OCI-M2 (cell line): ENCODE measurements around the gene KRT33B.
"Not testable (repeated sequence)": the region's sequence is repeated elsewhere in the genome, so short reads cannot be mapped to it uniquely, and the experiment has no call there.

Source experiments
- DNase-seq: peaks from one replicate; lab custom pipeline; 2025; ENCODE audit not compliant: unreplicated experiment; lab: John Stamatoyannopoulos, UW

Gene KRT33B

DNA sequence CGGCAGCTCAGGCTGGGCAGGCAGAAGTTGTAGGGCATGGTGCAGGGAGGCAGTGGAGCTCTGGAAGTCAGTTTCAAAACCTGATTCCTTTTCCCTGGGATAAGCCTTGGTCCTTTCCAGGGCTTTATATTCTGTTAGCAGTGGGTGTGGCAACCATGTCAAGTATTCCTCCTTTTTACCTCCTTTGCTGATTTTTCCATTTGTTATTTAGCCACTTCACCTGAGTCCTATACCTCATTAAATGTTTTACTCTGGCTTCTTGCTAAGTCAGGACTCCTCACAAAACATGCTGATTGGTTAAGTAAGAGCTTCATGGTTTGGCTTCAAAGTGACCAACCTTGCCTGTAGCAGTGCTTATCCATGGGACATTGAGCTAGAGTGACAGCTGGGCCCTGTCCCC, at the start of gene KRT33B:
TSS of gene KRT33B (minus strand) at position 101 of the 400 bp plus-strand sequence. CDS start at position 38, 63 bp downstream.
- DNase-seq, result no peak

DNA sequence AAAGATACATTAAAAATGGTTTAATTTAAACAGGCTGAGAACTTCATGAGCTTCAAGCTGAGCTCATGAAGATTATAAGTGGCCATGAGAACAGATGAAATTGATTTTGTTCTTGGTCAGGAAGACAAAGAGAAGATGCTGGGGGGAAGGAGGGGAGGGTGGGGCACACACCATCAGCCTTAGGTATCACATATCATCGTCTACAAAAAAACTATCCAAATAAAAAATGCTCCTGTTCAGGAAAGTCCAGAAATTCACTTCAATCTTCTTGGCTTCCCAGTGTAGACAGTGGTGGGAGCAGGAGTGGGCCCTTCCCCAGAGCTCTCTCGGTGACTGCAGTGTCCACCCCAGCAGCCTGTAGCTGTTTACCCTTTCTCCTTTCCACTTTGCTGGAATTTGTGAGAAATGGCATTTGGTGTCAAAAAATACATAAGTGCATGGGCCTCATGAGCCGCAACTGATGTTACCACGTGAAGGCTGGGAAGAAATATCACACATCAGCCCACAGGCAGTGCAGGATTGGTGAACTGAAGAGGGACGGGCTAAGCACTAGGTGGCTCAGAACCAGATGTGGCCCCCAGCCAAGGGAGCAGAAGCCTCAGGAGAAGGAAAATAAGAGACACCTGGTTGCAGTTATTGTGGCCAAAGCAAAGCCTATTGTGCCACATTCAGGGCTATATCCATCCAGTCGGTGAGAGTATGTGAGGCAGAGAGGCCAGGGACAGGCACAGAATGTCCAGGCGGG, 48.7 kb upstream of the KRT33B start:
- no peak for DNase-seq

DNA sequence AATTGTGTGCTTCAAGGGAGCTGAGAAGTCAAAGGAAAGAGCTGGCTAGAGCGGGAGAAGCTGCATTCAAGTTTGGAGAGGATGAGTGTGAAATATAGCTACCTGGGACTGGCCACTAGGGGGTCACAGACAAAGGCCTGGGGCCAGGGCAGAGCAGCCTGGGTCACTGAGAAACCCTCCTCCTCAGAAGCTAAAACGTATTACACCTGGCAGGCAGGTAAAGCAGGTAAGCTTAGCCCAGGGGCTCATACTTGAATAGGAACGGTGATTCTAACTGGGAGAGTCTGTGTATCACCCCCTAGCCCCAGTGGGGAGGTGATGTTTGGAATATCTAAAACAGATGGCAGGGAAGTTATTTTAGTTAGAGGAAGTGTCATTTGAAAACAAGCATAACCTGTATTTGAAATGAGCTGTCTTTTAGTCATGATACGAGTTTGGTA, 48.0 kb upstream of the KRT33B start:
- DNase-seq, result no peak

DNA sequence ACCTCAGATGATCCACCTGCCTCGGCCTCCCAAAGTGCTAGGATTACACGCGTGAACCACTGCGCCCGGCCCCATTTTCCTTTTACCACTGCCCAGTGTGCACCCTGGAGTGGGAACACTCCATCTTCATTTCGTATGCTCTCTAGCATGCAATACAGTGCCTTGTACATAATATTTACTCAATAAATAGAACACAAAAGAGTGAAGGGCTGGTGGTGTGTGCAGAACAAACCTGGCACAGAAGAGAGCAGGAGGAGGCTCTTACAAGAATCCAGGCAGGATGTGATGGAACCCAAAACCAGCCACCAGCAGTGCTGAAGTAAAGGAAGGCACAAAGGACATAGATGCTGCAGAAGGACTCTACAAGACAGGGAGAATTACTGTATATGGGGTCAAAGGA, 47.5 kb upstream of the KRT33B start:
- DNase-seq, result no peak

DNA sequence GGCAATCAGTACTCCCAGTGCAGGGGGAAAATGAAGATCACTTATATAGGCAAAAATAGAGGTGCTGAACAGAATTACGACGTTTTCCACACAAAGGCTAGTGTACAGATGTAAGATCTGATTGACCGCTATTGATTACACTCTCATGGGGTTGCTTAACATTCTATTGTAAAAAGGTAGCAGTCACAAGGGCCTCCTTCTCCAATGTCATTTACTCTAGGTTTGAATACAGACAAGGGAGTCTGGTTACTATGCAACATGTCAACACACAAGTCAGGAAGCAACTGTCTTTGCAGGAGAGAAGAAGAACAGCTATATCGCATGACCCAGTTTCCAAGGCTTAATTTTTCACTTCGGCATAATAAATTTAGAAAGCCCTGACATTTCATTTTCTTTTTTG, 46.9 kb upstream of the KRT33B start:
- DNase-seq, result no peak

DNA sequence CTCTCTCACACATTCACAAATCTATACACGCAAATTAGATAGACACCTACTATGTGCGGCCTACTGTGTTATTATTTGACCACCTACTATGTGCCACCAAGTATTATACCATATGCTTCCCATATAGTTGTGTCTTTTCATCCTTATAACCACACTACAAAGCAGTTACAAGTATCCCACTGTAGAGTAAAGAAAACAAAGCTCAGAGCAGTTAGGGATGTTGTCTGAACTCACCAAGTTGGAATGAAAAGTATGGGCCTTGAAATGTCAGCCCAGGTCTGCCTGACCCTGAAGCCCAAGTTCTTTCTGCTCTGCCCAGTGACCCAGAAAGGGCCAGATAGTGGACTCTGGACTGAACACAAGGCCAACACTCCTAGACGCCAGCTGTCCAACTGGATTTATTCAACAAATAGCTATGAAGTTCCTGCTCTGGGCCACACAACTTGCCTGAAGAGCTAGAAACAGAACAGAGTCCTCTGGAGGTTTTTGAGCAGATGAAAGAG, 46.3 kb upstream of the KRT33B start:
- no peak for DNase-seq

DNA sequence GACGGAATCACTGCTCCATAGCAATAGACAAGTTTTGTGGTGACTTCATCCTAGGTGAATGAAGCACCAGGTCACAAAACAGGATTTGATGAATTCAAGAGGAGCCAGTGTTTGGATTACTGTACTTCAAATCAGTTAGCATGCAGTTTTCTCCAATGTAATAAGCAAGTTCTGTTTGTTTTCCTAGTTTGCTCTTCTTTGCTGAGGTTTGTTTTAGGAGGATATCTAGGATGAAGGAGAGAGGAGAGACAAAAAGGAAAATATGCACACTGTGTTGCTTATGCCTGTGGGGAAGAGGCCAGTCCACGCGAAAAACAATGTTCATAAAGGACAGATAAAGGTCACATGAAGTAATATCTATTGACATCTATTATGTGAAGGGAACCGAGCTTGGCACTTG, 45.8 kb upstream of the KRT33B start:
- no peak for DNase-seq

DNA sequence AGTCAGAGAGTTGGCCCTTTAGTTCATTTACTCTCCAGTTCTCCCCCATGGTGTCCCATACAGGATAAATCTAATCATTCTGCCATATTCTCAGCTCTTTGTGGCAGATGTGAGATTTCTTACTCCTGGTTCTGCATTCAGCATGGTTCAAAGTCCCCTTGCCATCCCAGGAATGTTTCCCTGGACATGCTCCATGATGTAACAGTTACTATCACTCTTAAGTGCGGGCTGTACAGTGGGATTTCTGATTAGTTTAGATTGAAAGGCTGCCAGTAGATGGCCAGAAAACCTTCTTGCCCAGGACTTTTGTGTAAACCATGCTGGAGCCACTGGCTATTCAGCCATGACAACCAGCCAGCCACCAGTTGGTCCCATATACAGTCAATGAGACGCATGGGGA, 44.4 kb upstream of the KRT33B start:
- no peak for DNase-seq

DNA sequence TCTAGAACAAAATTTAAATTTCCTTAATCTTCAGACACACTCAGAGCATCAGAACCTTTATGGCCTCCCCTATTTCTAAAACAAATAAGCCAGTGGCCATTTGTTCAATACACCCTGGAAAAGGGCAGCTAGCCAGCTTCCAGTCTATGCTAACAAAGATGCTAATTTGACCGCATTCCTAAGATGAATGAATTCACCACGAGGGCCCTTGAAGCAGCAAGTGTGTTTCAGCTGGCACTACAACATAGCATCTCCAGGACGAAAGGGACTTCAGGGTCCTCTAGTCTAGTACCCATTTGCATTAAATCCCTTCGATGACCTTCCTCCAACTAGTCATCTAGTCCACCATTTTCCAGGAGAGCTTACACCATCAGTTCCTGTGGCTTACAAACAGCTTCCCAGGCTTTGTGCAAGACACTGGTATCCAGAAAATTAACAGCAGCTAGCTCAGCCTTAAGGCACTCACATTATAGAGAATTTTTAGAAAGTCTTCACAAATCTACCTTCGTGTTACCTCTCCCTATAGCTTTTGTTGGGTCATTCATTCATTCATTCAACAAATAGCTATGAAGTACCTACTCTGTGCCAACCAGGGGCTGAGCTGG, 43.8 kb upstream of the KRT33B start:
- DNase-seq, result no peak

DNA sequence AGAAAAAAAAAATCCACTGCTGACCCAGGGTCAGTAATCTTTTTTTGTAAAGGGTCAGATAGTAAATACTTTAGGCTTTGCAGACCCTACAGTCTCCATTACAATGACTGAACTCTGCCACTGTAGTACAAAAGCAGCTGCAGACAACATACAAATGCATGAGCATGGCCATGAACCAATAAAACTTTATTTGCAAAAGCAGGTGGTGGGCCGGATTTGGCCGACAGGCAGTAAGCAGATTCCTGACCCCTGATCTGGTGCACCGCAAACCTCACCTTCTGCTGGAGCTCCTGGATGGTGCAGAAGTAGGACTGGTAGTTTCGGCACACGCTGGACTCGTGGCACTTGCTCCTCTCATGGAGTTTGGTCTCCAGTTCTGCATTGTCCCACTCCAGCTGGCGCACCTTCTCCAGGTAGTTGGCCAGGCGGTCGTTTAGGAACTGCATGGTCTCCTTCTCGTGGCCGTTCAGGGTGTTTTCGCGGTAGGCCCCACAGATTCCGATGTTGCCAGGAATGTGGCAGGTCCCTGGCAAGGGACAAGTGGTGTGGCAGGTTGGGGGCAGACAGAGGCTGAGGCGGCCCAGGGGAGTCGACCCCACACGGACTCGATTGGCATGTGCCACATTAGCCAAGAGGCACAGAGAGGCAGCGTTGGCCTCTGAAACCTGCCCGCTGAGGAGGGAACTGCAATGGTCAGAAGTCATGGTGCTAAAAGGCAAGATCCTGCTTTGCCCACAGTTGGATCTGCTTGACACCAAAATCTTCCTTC, 41.6 kb upstream of the KRT33B start:
- DNase-seq, result no peak

DNA sequence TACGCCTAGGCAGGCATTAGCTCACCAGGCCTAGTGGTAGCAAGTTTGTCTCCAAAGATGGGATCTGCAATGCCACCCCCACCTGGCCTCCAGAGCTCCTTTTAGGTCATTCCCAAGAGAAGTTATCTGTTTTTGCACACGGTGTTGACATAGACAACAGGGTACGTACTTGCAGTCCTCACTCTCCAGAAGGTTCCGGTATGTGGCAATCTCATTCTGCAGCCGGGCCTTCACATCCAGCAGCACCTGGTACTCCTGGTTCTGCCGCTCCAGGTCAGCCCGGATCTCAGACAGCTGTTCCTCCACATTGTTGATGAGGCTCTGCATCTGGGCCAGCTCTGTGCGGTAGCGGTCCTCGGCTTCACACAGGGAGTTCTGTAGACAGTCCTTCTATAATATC, 37.6 kb upstream of the KRT33B start:
- DNase-seq, result no peak

DNA sequence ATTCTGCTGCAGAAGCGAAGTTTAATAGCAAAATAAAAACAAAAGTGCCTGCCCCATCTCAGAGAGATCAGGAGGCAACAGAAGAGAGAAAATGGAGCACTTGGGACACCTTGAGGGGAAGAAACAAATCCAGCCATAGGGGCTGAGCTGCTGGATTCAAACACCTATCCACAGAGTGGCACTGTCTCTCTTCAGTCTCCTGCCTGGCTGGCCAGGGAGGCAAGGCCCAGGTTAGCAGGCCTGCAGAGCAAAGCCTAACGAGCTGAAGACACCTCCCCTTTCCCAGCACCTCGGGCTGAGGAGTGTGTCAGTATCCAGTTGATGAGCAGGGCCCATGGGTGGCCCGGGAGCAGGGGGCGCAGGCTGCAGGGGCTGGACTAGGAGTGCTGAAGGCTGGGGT, 36.6 kb upstream of the KRT33B start:
- DNase-seq, result no peak

DNA sequence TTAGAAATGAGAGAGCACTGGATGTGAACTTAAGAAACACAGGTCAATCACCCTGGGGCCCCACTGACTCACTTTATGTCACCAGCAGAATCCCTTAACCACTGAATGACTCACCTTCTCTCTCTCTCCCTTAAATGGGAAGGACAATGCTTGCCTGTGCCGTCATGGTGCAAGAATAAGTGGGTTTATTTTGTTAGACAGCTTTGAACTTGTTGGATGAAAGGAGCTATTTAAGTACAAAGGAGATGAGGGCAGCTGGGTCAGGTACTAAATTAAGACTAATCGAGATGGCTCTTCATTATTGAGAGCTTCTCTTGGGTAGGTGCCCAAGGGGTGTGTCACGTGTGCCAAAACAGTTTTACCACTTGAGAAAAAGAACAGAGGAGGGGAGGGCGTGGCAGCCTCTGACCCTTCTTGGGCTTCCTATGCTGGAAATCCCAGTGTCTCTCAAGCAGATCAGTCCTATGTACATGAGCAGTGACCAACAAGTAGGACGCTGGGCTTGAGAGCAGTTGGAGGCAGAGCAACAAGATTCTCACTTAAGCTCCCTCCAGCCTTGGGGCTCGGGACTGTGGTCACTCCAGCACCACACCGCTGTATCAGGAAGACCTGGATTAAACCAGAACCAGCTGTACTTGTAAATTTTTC, 34.5 kb upstream of the KRT33B start:
- no peak for DNase-seq

DNA sequence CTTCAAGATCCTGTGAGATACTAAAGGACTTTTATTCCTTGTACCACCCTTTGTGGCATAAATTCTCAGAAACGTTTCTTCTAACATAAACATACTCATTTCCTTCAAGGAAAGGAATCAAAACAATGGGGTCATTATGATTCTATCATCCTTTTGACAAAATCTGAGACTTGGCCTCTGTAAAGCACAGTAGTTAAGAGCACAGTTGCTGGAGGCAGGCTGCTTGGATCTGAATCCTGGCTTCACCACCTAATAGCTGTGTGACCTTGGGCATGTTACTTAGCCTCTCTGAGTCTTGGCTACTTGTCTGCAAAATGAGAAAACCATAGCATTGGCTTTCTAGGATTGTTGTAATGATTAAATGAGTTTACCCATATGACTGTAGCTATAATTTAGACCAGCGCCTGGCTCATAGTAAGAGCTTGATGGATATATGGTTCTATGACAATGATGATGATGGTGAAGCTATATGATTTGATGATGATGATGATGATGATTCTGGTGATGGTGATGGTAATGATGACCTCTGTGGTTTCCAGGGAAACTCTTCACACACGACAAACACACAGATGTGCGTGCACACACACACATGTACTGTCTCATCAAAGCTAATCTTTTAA, 33.9 kb upstream of the KRT33B start:
- DNase-seq, result no peak

DNA sequence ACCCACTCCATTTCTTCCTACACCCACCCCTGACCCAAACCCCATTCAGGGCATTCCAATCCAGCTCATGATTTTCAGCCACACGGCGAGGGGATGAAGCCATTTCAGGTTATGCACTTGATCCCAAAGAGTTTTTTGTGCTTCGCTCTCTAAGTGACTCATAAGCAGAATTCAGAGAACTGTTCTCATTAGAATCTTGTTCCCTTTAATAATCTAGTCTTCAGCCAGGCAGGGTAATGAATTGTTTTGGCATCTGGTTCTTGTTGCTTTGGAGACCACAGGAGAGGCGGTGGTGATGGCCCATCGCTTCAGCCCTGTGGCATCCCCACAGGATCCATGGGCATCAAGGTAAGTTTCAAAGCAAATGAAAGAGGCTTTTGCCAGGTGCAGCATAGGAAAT, 32.5 kb upstream of the KRT33B start:
- no peak for DNase-seq

DNA sequence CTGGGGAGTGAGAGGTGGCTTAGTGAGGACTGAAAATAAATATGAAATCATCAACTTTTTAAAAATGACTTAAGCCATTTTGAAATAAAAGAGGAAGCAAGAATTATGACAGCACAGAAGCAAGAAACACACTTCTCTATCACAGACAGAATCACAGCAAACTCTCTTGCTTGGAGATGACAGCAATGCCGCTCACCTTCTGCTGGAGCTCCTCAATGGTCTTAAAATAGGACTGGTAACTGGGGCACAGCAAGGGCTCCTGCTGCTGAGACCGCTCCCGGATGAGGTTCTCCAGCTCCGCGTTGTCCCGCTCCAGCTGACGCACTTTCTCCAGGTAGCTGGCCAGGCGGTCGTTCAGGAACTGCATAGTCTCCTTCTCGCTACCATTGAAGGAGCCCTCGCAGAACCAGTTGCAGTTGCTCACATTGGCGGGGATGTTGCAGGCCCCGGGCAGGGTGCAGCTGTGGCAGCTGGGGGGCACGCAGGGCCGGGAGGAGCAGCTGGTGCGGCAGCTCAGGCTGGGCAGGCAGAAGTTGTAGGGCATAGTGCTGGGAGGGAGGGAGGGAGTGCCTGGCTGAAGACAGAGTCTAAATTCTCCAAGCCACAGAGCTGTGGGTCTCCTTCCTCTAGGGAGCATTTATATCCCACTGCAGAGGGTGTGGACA, 27.5 kb upstream of the KRT33B start, which contains the start of gene KRT31:
TSS of gene KRT31 (minus strand) at position 613 of the 665 bp plus-strand sequence. CDS start at position 544, 69 bp downstream.
- no peak for DNase-seq

DNA sequence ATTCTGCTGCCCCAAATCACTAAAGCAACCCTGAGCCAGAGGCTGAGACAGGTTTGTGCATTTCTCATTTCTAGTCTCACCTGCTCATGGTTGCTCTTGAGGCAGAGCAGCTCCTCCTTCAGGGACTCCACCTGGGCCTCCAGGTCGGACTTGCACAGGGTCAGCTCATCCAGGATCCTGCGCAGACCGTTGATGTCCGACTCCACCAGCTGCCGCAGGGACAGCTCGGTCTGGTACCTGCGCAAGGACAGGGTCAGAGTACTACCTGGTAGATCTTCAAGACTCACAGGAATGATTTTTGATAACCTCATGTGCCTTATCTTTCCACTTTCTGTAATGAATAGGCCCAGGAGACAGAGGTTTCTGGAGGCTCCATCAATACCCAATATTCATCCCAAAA, 26.7 kb upstream of the KRT33B start:
- no peak for DNase-seq

DNA sequence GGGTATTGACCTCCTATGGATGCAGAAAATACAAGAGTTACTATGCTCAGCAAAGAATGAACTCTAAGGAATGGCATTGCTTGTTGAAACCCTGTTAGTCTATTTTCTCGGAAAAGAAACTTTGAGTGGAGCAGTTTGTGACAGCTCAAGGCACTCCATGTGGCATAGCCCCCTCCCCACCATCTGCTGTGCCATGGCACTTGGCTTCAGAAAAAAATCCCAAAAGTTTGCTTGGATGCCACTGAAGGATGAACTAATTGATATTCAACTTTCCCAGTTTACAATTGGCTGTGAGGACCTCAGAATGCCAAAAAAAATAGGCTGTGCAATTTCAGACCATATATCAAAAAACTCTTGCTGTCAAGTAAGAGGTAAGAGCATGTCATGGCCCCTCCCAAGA, 26.0 kb upstream of the KRT33B start:
- DNase-seq, result no peak

DNA sequence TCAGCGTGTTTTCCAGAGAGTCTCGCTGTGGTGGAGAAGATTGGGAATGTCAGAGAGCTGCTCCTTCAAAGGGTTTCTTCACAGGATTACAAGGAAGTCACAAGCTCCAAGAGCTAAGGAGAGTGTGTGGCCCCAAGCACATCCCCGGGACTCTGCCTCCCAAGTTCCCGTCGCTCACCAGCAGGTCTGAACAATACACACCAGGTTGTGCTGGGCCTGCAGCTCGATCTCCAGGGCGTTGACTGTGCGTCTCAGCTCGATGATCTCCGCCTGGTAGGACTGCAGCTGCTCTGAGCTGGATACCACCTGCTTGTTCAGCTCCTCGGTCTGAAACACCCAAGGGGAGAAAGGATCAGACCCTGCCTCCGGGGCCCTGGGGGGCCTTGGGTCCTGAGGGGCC, 25.4 kb upstream of the KRT33B start:
- not testable (repeated sequence) for DNase-seq

DNA sequence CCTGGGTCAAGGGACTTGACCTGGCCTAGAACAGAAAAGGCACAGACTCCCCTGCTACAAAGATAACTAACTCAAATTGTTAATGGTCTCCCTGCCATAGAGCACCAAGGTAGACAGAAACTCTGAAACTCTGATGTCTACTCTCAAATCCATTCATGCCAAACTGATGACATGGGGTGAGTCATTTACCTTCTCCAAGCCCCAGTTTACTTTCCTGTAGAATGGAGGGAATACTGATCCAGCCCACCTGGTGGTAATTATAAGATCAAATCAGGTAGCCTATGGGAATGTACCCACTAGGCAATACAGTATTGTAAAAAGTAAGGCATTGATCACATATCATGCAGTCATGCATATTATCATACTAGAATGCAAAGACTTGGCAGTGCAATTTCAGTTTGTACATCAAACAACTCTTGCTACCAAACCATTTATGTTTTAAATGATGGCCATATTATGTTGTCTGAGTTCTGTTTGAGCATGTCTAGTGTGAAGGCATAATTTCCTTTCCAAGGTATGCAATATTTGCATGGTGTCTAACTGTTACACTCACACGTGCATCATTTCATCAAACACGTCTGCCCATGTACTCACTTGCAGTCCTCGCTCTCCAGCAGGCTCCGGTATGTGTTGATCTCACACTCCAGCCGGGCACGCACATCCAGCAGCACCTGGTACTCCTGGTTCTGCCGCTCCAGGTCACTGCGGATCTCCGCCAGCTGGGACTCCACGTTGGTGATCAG, 24.8 kb upstream of the KRT33B start:
- no peak for DNase-seq
